Testis (tissue), 3 donors: ENCODE results near the gene FAM131A. TPM values are rescaled to one million over a fixed set of nuclear protein-coding genes. Genes with fewer than 3 reads are reported as not detected.

Experiments used
- DNase-seq: peaks from one replicate; pipeline ENCODE4 v3.0.0-alpha.2; 2019
- H3K27ac ChIP-seq, 2 donors: fragments of 200-600 bp; sonication (generic); one replicate each; pipeline ENCODE4 v1.5.1; 2019
- H3K27me3 ChIP-seq: fragments of 200-600 bp; sonication (generic); one replicate; pipeline ENCODE4 v1.5.1; 2019
- H3K36me3 ChIP-seq: fragments of 200-600 bp; sonication (generic); one replicate; pipeline ENCODE4 v1.5.1; 2017; ENCODE audit warnings: low read depth; ENCODE audit errors: missing control alignments
- H3K4me1 ChIP-seq: fragments of 200-600 bp; sonication (generic); one replicate; pipeline ENCODE4 v1.5.1; 2019
- H3K4me3 ChIP-seq, 2 donors: fragments of 200-600 bp; sonication (generic); one replicate each; pipeline ENCODE4 v1.5.1; 2017 to 2019
- H3K9me3 ChIP-seq: fragments of 200-600 bp; sonication (generic); one replicate; pipeline ENCODE4 v1.5.1; 2017
- POLR2A ChIP-seq: fragments of 450-650 bp; IDR thresholded peaks from one replicate; pipeline ENCODE4 v1.6.1; 2017; ENCODE audit warnings: antibody characterized with exemption, mild to moderate bottlenecking, moderate library complexity
- WGBS, 2 donors: methylation state at CpG; one replicate each; pipeline ENCODE4 v1.1.5; 2018; 5-methylcytosine and 5-hydroxymethylcytosine counted together
- intact Hi-C: fragments of 100-400 bp; cut with DNase I; formaldehyde crosslinking; loops from one replicate; pipeline ENCODE4 v1.15.1; 2023; ENCODE audit warnings: low total_unique reads
- polyA plus RNA-seq: library from polyadenylated mRNA; stranded (reverse); fragments of 350-450 nt; fragmentation: Illumina TruSeq; extraction: RNeasy Lipid Tissue Mini Kit (QIAGEN cat#74804); gene quantifications from one replicate; pipeline ENCODE4 v1.2.3, GENCODE V29; 2014; ENCODE audit warnings: low read depth, low replicate concordance; ENCODE audit not compliant: insufficient read depth
- total RNA-seq, 2 donors: library from RNA; depleted of rRNA; stranded (reverse); fragments of >200 nt; gene quantifications; one replicate each; pipeline ENCODE4 v1.2.3, GENCODE V29; 2016
- TF ChIP-seq, protein P1 (sequence below), 3 experiments: fragments of 450-650 bp in 2 of 3; fragments of 200-600 bp in 1 of 3; sonication (generic) in 1 of 3; IDR thresholded peaks; one replicate each; pipeline ENCODE4 v1.5.1; 2016 to 2019; ENCODE audit warnings: antibody characterized with exemption in 3 of 3, mild to moderate bottlenecking in 2 of 3, moderate library complexity in 1 of 3

FAM131A gene
- total and polyA plus RNA-seq, 3 donors from 2014 or later: 28.1 to 77.2 (median 75.9) TPM

GRCh38 chr3:184325269-184325668, 12.1 kb upstream of the FAM131A start:
- H3K36me3 ChIP-seq: peaks cover 6% of the 10 kb centered on the region
- H3K9me3 ChIP-seq: no peaks in the 10 kb centered on the region
- H3K4me1 ChIP-seq: peaks cover 20% of the 10 kb centered on the region
- DNase-seq: no peak
- H3K4me3 ChIP-seq: no peak overlapping the region
- H3K27ac ChIP-seq: no peak overlapping the region
- WGBS, 2 donors: 86 to 90% methylated on average over 13 of the region's 13 CpGs
- TF ChIP-seq, protein P1, sequence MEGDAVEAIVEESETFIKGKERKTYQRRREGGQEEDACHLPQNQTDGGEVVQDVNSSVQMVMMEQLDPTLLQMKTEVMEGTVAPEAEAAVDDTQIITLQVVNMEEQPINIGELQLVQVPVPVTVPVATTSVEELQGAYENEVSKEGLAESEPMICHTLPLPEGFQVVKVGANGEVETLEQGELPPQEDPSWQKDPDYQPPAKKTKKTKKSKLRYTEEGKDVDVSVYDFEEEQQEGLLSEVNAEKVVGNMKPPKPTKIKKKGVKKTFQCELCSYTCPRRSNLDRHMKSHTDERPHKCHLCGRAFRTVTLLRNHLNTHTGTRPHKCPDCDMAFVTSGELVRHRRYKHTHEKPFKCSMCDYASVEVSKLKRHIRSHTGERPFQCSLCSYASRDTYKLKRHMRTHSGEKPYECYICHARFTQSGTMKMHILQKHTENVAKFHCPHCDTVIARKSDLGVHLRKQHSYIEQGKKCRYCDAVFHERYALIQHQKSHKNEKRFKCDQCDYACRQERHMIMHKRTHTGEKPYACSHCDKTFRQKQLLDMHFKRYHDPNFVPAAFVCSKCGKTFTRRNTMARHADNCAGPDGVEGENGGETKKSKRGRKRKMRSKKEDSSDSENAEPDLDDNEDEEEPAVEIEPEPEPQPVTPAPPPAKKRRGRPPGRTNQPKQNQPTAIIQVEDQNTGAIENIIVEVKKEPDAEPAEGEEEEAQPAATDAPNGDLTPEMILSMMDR (IDR thresholded peaks at IDR 0.05): no peak
- no peak for TF ChIP-seq POLR2A
- intact Hi-C loops: no loop called here
- H3K27me3 ChIP-seq: no peaks in the 10 kb centered on the region

DNA sequence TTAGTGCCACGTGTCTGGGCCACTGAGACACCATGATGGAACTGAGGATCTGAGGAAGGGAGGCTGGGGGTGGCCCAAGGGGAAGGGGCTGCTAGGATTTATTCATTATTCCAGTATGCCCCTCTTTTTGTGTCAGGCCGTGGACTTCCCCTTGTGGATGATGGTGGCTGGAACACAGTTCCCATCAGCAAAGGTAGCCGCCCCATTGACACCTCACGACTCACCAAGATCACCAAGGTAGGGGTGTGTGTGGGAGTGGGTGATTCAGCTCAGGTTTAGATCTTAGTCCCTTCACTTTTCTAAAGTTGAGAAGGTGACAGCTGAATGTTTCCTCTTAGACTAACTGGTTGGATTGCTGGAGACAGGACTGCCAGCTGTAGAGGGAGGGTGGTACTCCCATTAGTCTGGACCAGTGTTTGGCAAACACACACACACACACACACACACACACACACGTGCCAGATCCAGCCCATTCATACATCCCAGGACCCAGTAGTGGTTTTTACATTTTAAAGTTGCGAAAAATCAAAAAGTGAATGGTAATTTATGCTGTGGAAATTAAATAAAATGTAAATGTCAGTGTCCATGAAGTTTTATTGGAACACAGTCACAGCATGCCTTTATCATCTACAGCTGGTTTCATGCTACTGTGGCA, 11.6 kb upstream of the FAM131A start:
- Histone ChIP-seq H3K9me3 (no peaks in the 10 kb centered on the region), H3K36me3 (peaks cover 6% of the 10 kb centered on the region), H3K4me3 (no peak overlapping the region), H3K27ac (no peak overlapping the region), H3K4me1 (peaks cover 14% of the 10 kb centered on the region), H3K27me3 (no peaks in the 10 kb centered on the region)
- DNase-seq: no peak
- WGBS, 2 donors: 80 to 89% methylated on average over 6 of the region's 6 CpGs
- TF ChIP-seq POLR2A: no peak
- TF ChIP-seq, protein P1 (IDR thresholded peaks at IDR 0.05): no peak
- intact Hi-C loops: no loop called here

- Histone ChIP-seq H3K4me1 (peaks cover 5% of the 10 kb centered on the region), H3K27ac (no peak overlapping the region), H3K9me3 (no peaks in the 10 kb centered on the region), H3K27me3 (no peaks in the 10 kb centered on the region), H3K4me3 (no peak overlapping the region), H3K36me3 (peaks cover 6% of the 10 kb centered on the region)
- no peak for TF ChIP-seq POLR2A
- TF ChIP-seq, protein P1 (IDR thresholded peaks at IDR 0.05): no peak
- 92 to 95% methylated on average over 21 of the region's 21 CpGs for WGBS, 2 donors
- no peak for DNase-seq
- intact Hi-C loops: no loop called here
These were observed 10.2 kb upstream of the FAM131A start for GRCh38 chr3:184327171-184327570.

- WGBS, 2 donors: 39 to 57% methylated on average over 3 of the region's 3 CpGs
- H3K4me1 ChIP-seq: peaks cover 3% of the 10 kb centered on the region
- TF ChIP-seq, protein P1 (IDR thresholded peaks at IDR 0.05): no peak
- TF ChIP-seq POLR2A: no peak
- no peak overlapping the region for H3K4me3 ChIP-seq
- no peaks in the 10 kb centered on the region for H3K27me3 ChIP-seq
- no peak for DNase-seq
- H3K27ac ChIP-seq: no peak overlapping the region
- peaks cover 6% of the 10 kb centered on the region for H3K36me3 ChIP-seq
- no peaks in the 10 kb centered on the region for H3K9me3 ChIP-seq
- intact Hi-C loops: no loop called here
These were observed 8.9 kb upstream of the FAM131A start for GRCh38 chr3:184328516-184328915.
